ENCODE results near the gene FGFR2.

DNA sequence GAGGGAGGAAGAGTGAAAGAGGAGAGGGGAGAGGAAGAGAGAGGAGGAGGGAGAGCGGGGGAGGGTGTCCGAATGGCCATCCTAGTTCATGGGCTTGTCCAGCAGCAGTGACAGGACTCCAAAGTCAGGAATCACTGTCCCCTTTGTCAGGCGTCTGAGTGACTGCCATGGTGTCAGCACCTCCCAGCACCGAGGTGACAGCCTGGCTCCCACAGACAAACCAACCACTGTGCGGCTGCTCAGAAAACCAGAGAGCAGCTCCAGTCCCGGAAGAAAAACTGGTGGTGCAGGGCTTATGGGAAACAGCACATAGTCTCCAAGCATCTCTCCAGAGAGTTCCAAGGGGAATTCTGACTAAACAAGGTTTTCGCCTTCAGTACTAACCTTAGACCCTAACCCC is 18.9 kb upstream of the FGFR2 start:
- TF ChIP-seq, protein P1, sequence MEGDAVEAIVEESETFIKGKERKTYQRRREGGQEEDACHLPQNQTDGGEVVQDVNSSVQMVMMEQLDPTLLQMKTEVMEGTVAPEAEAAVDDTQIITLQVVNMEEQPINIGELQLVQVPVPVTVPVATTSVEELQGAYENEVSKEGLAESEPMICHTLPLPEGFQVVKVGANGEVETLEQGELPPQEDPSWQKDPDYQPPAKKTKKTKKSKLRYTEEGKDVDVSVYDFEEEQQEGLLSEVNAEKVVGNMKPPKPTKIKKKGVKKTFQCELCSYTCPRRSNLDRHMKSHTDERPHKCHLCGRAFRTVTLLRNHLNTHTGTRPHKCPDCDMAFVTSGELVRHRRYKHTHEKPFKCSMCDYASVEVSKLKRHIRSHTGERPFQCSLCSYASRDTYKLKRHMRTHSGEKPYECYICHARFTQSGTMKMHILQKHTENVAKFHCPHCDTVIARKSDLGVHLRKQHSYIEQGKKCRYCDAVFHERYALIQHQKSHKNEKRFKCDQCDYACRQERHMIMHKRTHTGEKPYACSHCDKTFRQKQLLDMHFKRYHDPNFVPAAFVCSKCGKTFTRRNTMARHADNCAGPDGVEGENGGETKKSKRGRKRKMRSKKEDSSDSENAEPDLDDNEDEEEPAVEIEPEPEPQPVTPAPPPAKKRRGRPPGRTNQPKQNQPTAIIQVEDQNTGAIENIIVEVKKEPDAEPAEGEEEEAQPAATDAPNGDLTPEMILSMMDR (IDR thresholded peaks at IDR 0.05), result no peak
- TF ChIP-seq POLR2A (IDR thresholded peaks at IDR 0.05), result no peak

Data from tibial nerve (tissue), 3 donors.